CD4-positive, CD25-positive, alpha-beta regulatory T cell (primary cell): Measurements from ENCODE around the gene MPDU1. TPM values are rescaled to one million over a fixed set of nuclear protein-coding genes. Genes with fewer than 3 reads are reported as not detected.

Experiments used
- ATAC-seq, 2 donors: fragments of 150-1000 bp; cut with Tn5 transposase; one replicate each; pipeline ENCODE4 v1.10.0; 2021; ENCODE audit warnings: low read depth in 2 of 2, moderate number of reproducible peaks in 2 of 2, moderate library complexity in 1 of 2
- DNase-seq, 3 donors: peaks; one replicate each; pipeline versions ENCODE4 v3.0.0 to v3.0.0-alpha.2; 2012 to 2022; ENCODE audit warnings: mixed read lengths in 1 of 3
- H3K27ac ChIP-seq: one replicate; pipeline ENCODE4 v1.7.0; 2013; ENCODE audit warnings: mild to moderate bottlenecking, low read length; ENCODE audit not compliant: insufficient read depth, poor library complexity, severe bottlenecking
- H3K27me3 ChIP-seq: one replicate; pipeline ENCODE4 v1.7.0; 2013; ENCODE audit warnings: low read length; ENCODE audit not compliant: control insufficient read depth, insufficient read depth
- H3K36me3 ChIP-seq: one replicate; pipeline ENCODE4 v1.7.0; 2013; ENCODE audit warnings: mild to moderate bottlenecking, low read length, moderate library complexity; ENCODE audit not compliant: control insufficient read depth, insufficient read depth
- H3K4me1 ChIP-seq: 2 replicates; pipeline ENCODE4 v1.7.0; 2013; ENCODE audit warnings: mild to moderate bottlenecking, low read length; ENCODE audit not compliant: insufficient read depth, control insufficient read depth, poor library complexity, severe bottlenecking
- H3K4me3 ChIP-seq: one replicate; pipeline ENCODE4 v1.7.0; 2013; ENCODE audit warnings: low read depth, mild to moderate bottlenecking, low read length, moderate library complexity
- H3K9me3 ChIP-seq, 2 experiments: 1 replicate in 1 of 2; 2 replicates in 1 of 2; pipeline ENCODE4 v1.7.0; 2013; ENCODE audit warnings: low read length in 2 of 2, mild to moderate bottlenecking in 1 of 2, moderate library complexity in 1 of 2; ENCODE audit not compliant: control insufficient read depth in 2 of 2
- H3K27ac Mint-ChIP-seq, 3 donors: one replicate each; pipeline ENCODE4 v1.8.0; 2020 to 2022; ENCODE audit warnings: mild to moderate bottlenecking in 3 of 3, mixed read lengths in 3 of 3, moderate library complexity in 2 of 3
- H3K27me3 Mint-ChIP-seq: one replicate; pipeline ENCODE4 v1.8.0; 2022; ENCODE audit warnings: mild to moderate bottlenecking, mixed read lengths
- H3K36me3 Mint-ChIP-seq: one replicate; pipeline ENCODE4 v1.8.0; 2020; ENCODE audit warnings: mixed read lengths
- H3K4me1 Mint-ChIP-seq, 4 donors: one replicate each; pipeline ENCODE4 v1.8.0; 2020 to 2022; ENCODE audit warnings: mixed read lengths in 4 of 4, mild to moderate bottlenecking in 1 of 4
- H3K4me3 Mint-ChIP-seq, 4 donors: one replicate each; pipeline ENCODE4 v1.8.0; 2020 to 2022; ENCODE audit warnings: mild to moderate bottlenecking in 4 of 4, mixed read lengths in 4 of 4, moderate library complexity in 3 of 4
- H3K9me3 Mint-ChIP-seq, 7 donors: one replicate each; pipeline ENCODE4 v1.8.0; 2020 to 2022; ENCODE audit warnings: mixed read lengths in 7 of 7, mild to moderate bottlenecking in 3 of 7, moderate library complexity in 2 of 7
- polyA plus RNA-seq, 4 donors: library from polyadenylated mRNA; unstranded; fragments of 300-500 nt; fragmentation: Illumina TruSeq; gene quantifications; one replicate each; pipeline ENCODE4 v1.2.3, GENCODE V29; 2021
- total RNA-seq: library from RNA; stranded (reverse); gene quantifications from one replicate; pipeline ENCODE4 v1.2.3, GENCODE V29; 2022

MPDU1 gene
- 40.0 TPM for total RNA-seq
- polyA plus RNA-seq, result 10 to 100 TPM; 41.0 to 63.7 (median 48.4) TPM

DNA sequence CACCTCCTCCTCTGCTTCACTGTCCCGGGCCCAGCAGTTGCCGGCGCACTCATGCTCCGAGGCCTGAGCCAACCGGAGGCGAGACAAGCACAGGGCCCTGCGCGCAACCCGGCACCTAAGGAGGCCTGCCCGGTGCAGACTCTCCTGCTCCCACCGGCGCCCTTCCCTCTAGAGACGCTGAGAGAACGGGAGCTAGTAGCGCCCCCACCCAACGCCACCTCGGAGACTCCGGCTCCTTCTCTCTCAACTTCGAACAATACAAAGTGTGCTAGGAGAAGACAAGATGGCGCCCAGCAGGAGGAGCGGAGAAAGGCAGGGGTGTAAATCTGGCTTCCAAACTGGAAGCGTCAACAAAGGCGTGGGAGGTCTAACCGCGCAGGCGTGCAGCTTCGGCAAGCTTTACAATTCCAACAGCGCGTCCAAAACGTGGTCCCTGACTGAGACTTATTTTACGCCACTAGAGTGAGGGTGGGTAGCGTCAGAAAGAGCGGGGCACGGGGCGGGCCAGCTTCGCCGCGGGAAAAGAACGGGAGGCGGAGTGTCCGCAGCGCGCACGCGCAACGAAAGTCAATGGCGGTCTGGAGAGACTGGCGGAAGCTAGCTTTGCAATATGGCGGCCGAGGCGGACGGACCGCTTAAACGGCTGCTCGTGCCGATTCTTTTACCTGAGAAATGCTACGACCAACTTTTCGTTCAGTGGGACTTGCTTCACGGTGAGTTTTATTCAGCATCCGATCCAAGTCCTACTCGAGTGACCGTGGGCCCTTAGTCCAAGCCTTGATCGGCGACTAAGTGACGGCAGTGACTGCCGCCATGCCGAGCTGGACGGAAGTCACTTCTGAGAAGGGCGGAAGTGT is at the start of gene MPDU1:
Gene MPDU1, plus strand, starts transcription at position 600 of the 857 bp plus-strand sequence. Its CDS starts 11 bp downstream, at position 611.
- peak within 1 kb of the TSS; percentile 98 for H3K4me3 ChIP-seq

DNA sequence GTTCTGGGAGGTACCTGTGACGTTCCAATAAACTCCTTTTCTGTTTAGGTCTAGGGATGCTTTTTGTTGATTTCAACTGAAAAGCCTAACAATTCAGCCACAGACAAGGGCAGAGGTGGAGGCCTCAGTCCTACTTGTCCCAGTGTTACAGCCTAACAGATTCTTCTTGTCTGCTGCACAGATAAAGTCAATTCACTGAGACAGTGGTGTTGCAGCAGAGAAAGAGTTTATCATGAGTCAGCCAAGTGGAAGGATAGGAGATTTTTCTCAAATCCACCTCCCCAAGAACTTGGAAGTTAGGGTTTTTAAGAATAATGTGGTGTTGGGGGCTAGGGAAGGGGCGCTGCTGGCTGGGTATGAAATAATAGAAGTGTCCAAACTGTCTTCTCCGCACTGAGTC is 45.6 kb upstream of the MPDU1 start:
- Histone ChIP-seq H3K27me3 (no peaks in the 10 kb centered on the region), H3K9me3 (peaks cover 0 to 6% of the 10 kb centered on the region in 2 experiments), H3K4me1 (no peaks in the 10 kb centered on the region), H3K4me3 (no peak overlapping the region), H3K27ac (no peak overlapping the region), H3K36me3 (no peaks in the 10 kb centered on the region)
- peaks cover 4% of the 10 kb centered on the region for H3K36me3 Mint-ChIP-seq
- no peak overlapping the region for H3K27ac Mint-ChIP-seq
- no peak overlapping the region for H3K4me3 Mint-ChIP-seq
- peaks cover 3% of the 10 kb centered on the region for H3K27me3 Mint-ChIP-seq
- ATAC-seq (no peak), DNase-seq (no peak)
- H3K9me3 Mint-ChIP-seq, result no peaks in the 10 kb centered on the region
- no peaks in the 10 kb centered on the region for H3K4me1 Mint-ChIP-seq

More for the DNA sequence above, at the start of gene MPDU1:
- Histone ChIP-seq H3K9me3 (no peaks in the 10 kb centered on the region), H3K36me3 (peaks cover 21% of the 10 kb centered on the region), H3K27me3 (no peaks in the 10 kb centered on the region), H3K27ac (peak within 1 kb of the TSS; percentile 94), H3K4me1 (peaks cover 45% of the 10 kb centered on the region)
- Mint-ChIP-seq H3K9me3 (no peaks in the 10 kb centered on the region), H3K27me3 (no peaks in the 10 kb centered on the region), H3K27ac (peak within 1 kb of the TSS; percentile 97 to 100 (median 99)), H3K4me3 (peak within 1 kb of the TSS; percentile 97 to 99 (median 99)), H3K36me3 (peaks cover 17% of the 10 kb centered on the region), H3K4me1 (peaks cover 10 to 67% (median 33%) of the 10 kb centered on the region in 4 donors)
- peak; percentile 90 to 98 (median 97) for DNase-seq
- peak; percentile 80 for ATAC-seq

DNA sequence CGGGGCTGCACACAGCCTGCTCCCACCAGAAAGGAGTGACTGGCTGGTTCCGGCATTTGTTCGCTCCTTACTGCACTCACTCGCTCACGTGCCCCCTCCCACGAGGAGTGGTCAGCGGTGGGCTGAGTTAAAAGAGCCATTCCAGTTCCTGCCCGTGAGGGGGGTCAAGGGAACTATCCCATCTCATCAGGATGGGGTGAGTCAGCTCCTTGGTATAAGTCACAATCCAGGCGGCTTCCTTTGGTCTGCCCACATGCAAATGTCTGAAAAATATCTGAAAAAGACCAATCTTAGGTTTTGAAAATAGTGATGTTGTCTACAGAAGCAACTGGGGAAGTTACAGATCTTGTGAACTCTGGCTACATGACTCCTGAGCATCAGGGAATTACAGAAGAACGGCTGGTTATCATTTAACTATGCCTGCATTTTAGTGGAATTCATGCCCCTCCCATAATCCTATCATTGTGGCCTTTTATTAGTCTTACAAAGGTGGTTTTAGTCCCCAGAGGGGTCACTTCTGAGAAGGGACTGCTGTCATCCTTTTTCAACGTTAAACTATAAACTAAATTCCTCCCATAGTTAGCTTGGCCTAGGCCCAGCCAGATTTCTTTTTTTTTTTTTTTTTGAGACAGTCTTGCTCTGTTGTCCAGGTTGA is 44.6 kb upstream of the MPDU1 start:
- Mint-ChIP-seq H3K9me3 (no peaks in the 10 kb centered on the region), H3K36me3 (peaks cover 4% of the 10 kb centered on the region), H3K4me3 (no peak overlapping the region), H3K27me3 (peaks cover 10% of the 10 kb centered on the region), H3K4me1 (peaks cover 0 to 5% (median 0%) of the 10 kb centered on the region in 4 donors), H3K27ac (no peak overlapping the region)
- DNase-seq (no peak), ATAC-seq (no peak)
- Histone ChIP-seq H3K27me3 (no peaks in the 10 kb centered on the region), H3K4me1 (no peaks in the 10 kb centered on the region), H3K36me3 (no peaks in the 10 kb centered on the region), H3K9me3 (peaks cover 0 to 6% of the 10 kb centered on the region in 2 experiments), H3K27ac (no peak overlapping the region), H3K4me3 (no peak overlapping the region)

DNA sequence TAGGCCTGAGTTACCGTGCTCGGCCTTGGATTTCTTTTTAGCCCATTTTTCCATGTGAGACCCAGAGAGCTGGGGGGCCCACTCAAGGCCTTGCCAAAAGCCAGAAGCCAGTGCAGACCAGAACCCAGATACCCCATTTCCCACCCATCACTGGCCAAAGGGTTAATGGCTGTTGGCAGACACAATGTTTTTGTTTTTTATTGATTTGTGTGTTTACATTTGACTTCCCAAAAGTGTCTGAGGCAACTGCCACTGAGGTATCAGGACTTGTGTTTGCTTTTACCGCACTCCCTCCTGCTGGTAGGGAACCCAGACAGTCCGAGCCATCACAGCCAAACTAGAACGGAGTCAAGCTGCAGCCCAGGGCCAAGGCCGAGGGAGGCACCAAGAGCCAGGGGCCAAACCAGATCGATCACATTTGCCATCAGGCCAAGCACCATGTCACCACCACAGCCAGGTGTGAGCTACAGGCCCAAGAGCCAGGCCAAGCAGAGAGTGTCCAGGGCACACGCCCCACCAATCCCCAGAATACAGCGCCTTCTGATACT is 42.5 kb upstream of the MPDU1 start:
- no peaks in the 10 kb centered on the region for H3K9me3 Mint-ChIP-seq
- no peak for ATAC-seq
- no peak overlapping the region for H3K4me3 Mint-ChIP-seq

DNA sequence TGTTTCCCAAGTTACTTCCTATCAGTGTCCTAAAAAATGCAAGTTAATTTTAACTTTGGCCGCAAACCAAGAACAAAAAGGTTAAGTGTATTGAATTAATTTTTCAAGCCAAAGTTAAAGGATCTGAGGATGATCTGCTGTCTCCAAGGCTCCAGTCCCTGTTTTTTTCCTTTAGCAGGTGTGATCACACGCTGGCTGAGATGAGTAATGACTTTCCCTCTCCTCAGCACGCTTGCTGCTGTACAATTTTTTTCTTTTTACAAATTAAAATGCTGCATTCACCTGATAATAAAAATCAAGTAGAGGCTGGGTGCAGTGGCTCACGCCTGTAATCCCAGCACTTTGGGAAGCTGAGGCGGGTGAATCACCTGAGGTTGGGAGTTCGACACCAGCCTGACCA is 38.7 kb upstream of the MPDU1 start:
- Histone ChIP-seq H3K4me3 (no peak overlapping the region), H3K9me3 (no peaks in the 10 kb centered on the region), H3K4me1 (peaks cover 14% of the 10 kb centered on the region), H3K27ac (no peak overlapping the region), H3K27me3 (no peaks in the 10 kb centered on the region), H3K36me3 (no peaks in the 10 kb centered on the region)
- no peak overlapping the region for H3K27ac Mint-ChIP-seq
- no peaks in the 10 kb centered on the region for H3K9me3 Mint-ChIP-seq
- peaks cover 4% of the 10 kb centered on the region for H3K36me3 Mint-ChIP-seq
- H3K4me3 Mint-ChIP-seq, result no peak overlapping the region
- H3K4me1 Mint-ChIP-seq, result peaks cover 0 to 23% (median 16%) of the 10 kb centered on the region in 4 donors
- DNase-seq, result no peak
- ATAC-seq, result no peak
- H3K27me3 Mint-ChIP-seq, result peaks cover 10% of the 10 kb centered on the region

More for the DNA sequence above, 42.5 kb upstream of the MPDU1 start:
- Histone ChIP-seq H3K4me1 (no peaks in the 10 kb centered on the region), H3K36me3 (no peaks in the 10 kb centered on the region), H3K4me3 (no peak overlapping the region), H3K9me3 (peaks cover 0 to 6% of the 10 kb centered on the region in 2 experiments), H3K27ac (no peak overlapping the region), H3K27me3 (no peaks in the 10 kb centered on the region)
- no peak for DNase-seq
- H3K27me3 Mint-ChIP-seq, result peaks cover 10% of the 10 kb centered on the region
- peaks cover 4% of the 10 kb centered on the region for H3K36me3 Mint-ChIP-seq
- H3K27ac Mint-ChIP-seq, result no peak overlapping the region
- peaks cover 0 to 5% (median 0%) of the 10 kb centered on the region in 4 donors for H3K4me1 Mint-ChIP-seq

DNA sequence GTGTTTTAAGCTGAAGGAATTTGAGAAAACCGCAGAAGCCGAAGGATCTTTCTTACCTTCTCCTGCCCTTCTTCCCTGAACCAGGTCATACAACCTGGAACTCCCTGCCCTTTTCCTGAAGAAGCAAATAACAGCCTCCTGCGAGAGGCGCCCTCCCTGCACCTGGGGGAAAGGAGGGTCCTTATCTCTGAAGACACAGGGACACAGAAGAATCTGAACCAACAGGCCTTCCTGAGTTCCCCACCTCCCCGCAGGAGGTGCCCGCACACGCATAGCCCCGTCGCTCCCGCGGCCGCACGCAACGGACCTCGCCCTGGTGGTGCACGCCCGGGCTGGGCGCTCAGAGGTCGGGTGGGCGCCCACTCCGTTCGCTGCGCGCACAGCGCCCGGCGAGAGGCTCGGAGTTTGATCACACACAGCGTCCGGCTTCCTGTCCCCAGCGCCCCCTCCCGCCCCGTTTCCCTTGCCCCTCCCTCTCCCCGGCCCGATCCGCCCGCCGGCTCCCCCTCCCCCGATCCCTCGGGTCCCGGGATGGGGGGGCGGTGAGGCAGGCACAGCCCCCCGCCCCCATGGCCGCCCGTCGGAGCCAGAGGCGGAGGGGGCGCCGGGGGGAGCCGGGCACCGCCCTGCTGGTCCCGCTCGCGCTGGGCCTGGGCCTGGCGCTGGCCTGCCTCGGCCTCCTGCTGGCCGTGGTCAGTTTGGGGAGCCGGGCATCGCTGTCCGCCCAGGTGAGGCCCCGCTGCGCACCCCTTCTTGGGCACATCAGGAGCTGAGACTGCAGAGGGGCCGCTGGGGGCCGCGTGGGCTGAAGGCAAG is 34.9 kb upstream of the MPDU1 start, which contains the start of gene TNFSF12:
Gene TNFSF12, plus strand, starts transcription at position 474 of the 816 bp plus-strand sequence. Its CDS starts 96 bp downstream, at position 570.
- Mint-ChIP-seq H3K27me3 (peaks cover under 1% of the 10 kb centered on the region), H3K4me3 (peak within 1 kb of the TSS; percentile 90 to 97 (median 92)), H3K27ac (peak within 1 kb of the TSS; percentile 90 to 97 (median 97)), H3K4me1 (peaks cover 5 to 60% (median 45%) of the 10 kb centered on the region in 4 donors), H3K36me3 (peaks cover 13% of the 10 kb centered on the region), H3K9me3 (no peaks in the 10 kb centered on the region)
- no peaks in the 10 kb centered on the region for H3K9me3 ChIP-seq
- H3K4me3 ChIP-seq, result peak within 1 kb of the TSS; percentile 84
- H3K27ac ChIP-seq, result peak within 1 kb of the TSS; percentile 69
- no peaks in the 10 kb centered on the region for H3K36me3 ChIP-seq
- H3K27me3 ChIP-seq, result no peaks in the 10 kb centered on the region
- ATAC-seq (peak; percentile 35 to 42), DNase-seq (peak; percentile 46 to 80 (median 56))
- H3K4me1 ChIP-seq, result peaks cover 48% of the 10 kb centered on the region
